GM13977 (cell line): ENCODE data around the gene OR13G1.

ENCODE experiments used
- DNase-seq: peaks from one replicate; pipeline ENCODE4 v3.0.0; 2012; ENCODE audit warnings: low spot score
- CTCF ChIP-seq: IDR thresholded peaks from 2 replicates; pipeline ENCODE4 v1.5.1; 2012; ENCODE audit warnings: mild to moderate bottlenecking, control low read depth; ENCODE audit not compliant: insufficient read depth; ENCODE audit errors: extremely low read depth, missing control alignments
- in situ Hi-C: fragments of 300-500 bp; cut with MboI; formaldehyde crosslinking; loops from one replicate; pipeline ENCODE4 v1.12.0; 2022; ENCODE audit warnings: low sequenced_read_pairs, low pct_unique_long_range_greater_than_20kb, mixed read lengths, inconsistent platforms; ENCODE audit not compliant: unreplicated experiment

OR13G1 gene

GRCh38 chr1:247680171-247680570 lies 632 bp upstream of the OR13G1 start:
- DNase-seq, result no peak
- in situ Hi-C loops, result no loop called here
- no peak for TF ChIP-seq CTCF

GRCh38 chr1:247669225-247669624 lies 10.3 kb downstream of the OR13G1 start:
- TF ChIP-seq CTCF, result no peak
- DNase-seq, result no peak
- in situ Hi-C loops, result no loop called here

- DNase-seq, result no peak
- no peak for TF ChIP-seq CTCF
- in situ Hi-C loops, result no loop called here
Observed at GRCh38 chr1:247656221-247656875, 23.2 kb downstream of the OR13G1 start.

GRCh38 chr1:247653040-247653439 lies 26.5 kb downstream of the OR13G1 start:
- in situ Hi-C loops, result no loop called here
- no peak for TF ChIP-seq CTCF
- no peak for DNase-seq

DNA sequence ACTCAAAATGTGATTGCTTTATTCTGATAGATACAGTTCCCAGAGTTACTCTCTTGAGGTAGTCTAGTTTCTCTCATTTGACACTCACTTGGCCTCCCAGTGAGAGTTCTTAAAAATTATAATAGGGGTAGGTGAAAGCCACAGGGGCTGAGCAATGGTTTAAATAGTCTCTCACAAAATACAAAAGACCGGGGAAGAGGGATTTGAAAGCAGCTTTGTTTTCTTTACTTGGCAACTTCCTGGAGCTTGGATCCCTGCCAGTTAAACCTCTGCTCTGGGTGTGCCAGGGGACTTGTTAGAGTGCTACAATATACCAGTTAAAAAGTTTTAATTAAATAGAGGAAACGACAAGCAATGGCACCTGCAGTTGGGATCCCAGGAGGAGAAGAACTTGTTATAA lies 31.7 kb downstream of the OR13G1 start:
- TF ChIP-seq CTCF, result no peak
- in situ Hi-C loops, result no loop called here
- DNase-seq, result no peak

DNA sequence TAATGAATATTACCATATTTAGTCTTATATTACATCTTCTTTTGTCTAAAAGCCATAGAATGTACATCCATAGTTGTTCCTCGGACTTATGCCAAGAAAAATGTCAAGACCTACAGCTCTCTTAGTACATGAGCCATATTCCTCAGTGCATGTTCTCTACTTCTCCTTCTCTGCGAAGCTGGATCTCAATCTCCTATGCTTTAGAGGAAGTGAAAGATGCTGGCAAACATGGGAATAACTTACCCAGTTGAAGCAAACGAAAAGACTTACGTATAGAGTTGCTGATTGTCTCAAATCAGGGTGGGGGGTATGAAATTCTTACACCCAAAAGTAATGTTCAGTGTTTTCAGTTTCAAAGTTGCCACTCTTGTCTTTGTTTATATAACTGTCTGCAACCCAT lies 32.7 kb downstream of the OR13G1 start:
- in situ Hi-C loops, result no loop called here
- no peak for DNase-seq
- TF ChIP-seq CTCF, result no peak

- no peak for DNase-seq
- in situ Hi-C loops, result no loop called here
- no peak for TF ChIP-seq CTCF
Observed at GRCh38 chr1:247642742-247643141, 36.8 kb downstream of the OR13G1 start.
